ENCODE results near the gene FUOM.
"Not testable (repeated sequence)": the region's sequence is repeated elsewhere in the genome, so short reads cannot be mapped to it uniquely, and the experiment has no call there.

FUOM gene

DNA sequence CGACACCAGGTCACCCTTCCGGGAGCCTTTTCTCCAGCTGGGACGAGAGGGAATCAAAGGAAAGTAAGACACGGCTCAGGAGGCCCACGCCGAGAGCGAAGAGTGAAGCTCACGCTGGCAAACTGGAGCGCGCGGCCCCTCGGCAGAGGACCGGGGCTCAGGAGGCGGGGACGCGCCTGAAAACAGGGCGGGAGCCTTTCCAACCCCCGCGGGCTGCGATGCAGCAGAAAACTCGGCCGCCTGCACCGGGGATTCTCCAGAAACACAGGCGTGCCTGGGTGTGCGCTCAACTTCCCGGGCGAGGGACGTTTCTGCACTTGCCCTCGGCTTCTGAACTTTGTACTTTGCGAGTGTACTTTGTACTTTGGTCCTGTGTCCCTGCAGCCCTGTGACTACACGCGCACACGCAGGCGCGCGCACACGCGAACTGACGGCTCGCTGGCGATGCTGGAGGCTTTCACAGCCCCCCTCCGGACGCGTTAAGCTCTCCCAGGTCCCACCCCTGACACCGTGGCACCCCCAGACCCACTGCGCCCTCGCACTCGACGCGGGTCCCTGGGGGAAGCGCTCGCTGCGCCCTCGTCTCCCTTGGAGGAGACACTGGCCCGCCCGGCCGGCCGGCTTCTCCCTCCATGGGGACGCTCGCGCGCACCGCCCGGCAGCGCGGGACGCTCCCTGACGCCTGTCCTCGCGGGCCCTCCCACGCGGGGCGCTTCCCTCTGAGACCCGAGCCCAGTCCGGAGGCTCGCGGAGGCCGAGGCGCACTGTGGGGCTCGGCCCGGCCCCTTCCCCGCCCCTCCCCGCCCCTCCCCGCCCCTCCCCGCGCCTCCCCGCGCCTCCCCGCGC, 20.7 kb upstream of the FUOM start:
- H3K27ac Mint-ChIP-seq: peak overlapping the region; percentile 55
- H3K4me1 Mint-ChIP-seq: peaks cover 43% of the 10 kb centered on the region
- ATAC-seq: peak; percentile 77
- no peaks in the 10 kb centered on the region for H3K9me3 Mint-ChIP-seq
- H3K36me3 Mint-ChIP-seq: peaks cover 6% of the 10 kb centered on the region
- peak overlapping the region; percentile 78 for H3K4me3 Mint-ChIP-seq
- H3K27me3 Mint-ChIP-seq: no peaks in the 10 kb centered on the region

GRCh38 chr10:133377818-133378250, 20.0 kb upstream of the FUOM start:
- ATAC-seq: no peak
- Mint-ChIP-seq H3K27me3 (no peaks in the 10 kb centered on the region), H3K36me3 (peaks cover 6% of the 10 kb centered on the region), H3K9me3 (no peaks in the 10 kb centered on the region), H3K4me1 (peaks cover 43% of the 10 kb centered on the region), H3K4me3 (peak overlapping the region; percentile 78), H3K27ac (peak overlapping the region; percentile 55)

- Mint-ChIP-seq H3K9me3 (no peaks in the 10 kb centered on the region), H3K4me1 (peaks cover 44% of the 10 kb centered on the region), H3K27ac (no peak overlapping the region), H3K4me3 (peak overlapping the region; percentile 78), H3K36me3 (peaks cover 6% of the 10 kb centered on the region), H3K27me3 (no peaks in the 10 kb centered on the region)
- no peak for ATAC-seq
These were observed 19.4 kb upstream of the FUOM start for GRCh38 chr10:133377025-133377817.

GRCh38 chr10:133376183-133376582, 18.4 kb upstream of the FUOM start:
- not testable (repeated sequence) for H3K4me3 Mint-ChIP-seq, H3K27ac Mint-ChIP-seq, ATAC-seq, H3K27me3 Mint-ChIP-seq, H3K9me3 Mint-ChIP-seq, H3K36me3 Mint-ChIP-seq
- H3K4me1 Mint-ChIP-seq: peaks cover 47% of the 10 kb centered on the region

GRCh38 chr10:133375357-133376115, 17.7 kb upstream of the FUOM start:
- H3K4me3 Mint-ChIP-seq: no peak overlapping the region
- H3K36me3 Mint-ChIP-seq: peaks cover 5% of the 10 kb centered on the region
- H3K9me3 Mint-ChIP-seq: no peaks in the 10 kb centered on the region
- H3K4me1 Mint-ChIP-seq: peaks cover 41% of the 10 kb centered on the region
- ATAC-seq: no peak
- no peaks in the 10 kb centered on the region for H3K27me3 Mint-ChIP-seq
- no peak overlapping the region for H3K27ac Mint-ChIP-seq

- peaks cover 12% of the 10 kb centered on the region for H3K36me3 Mint-ChIP-seq
- H3K9me3 Mint-ChIP-seq: no peaks in the 10 kb centered on the region
- peak within 1 kb of the TSS; percentile 94 for H3K4me3 Mint-ChIP-seq
- peaks cover 31% of the 10 kb centered on the region for H3K4me1 Mint-ChIP-seq
- H3K27me3 Mint-ChIP-seq: no peaks in the 10 kb centered on the region
- ATAC-seq: peak; percentile 97
- peak within 1 kb of the TSS; percentile 94 for H3K27ac Mint-ChIP-seq
These were observed 15.6 kb upstream of the FUOM start, which contains the start of gene ECHS1 for GRCh38 chr10:133373174-133374090. ECHS1 (minus strand) TSS chr10:133373354; CDS start chr10:133373333, 21 bp downstream.

GRCh38 chr10:133372507-133372906, 14.7 kb upstream of the FUOM start:
- peaks cover 18% of the 10 kb centered on the region for H3K36me3 Mint-ChIP-seq
- H3K4me3 Mint-ChIP-seq: peak overlapping the region; percentile 74
- ATAC-seq: peak; percentile 48
- H3K9me3 Mint-ChIP-seq: no peaks in the 10 kb centered on the region
- no peaks in the 10 kb centered on the region for H3K27me3 Mint-ChIP-seq
- H3K27ac Mint-ChIP-seq: peak overlapping the region; percentile 94
- H3K4me1 Mint-ChIP-seq: peaks cover 25% of the 10 kb centered on the region

GRCh38 chr10:133370030-133370786, 12.4 kb upstream of the FUOM start:
- no peak for ATAC-seq
- Mint-ChIP-seq H3K4me1 (peaks cover 19% of the 10 kb centered on the region), H3K4me3 (no peak overlapping the region), H3K27ac (no peak overlapping the region), H3K36me3 (peaks cover 18% of the 10 kb centered on the region), H3K9me3 (no peaks in the 10 kb centered on the region), H3K27me3 (no peaks in the 10 kb centered on the region)

GRCh38 chr10:133368153-133368552, 10.3 kb upstream of the FUOM start:
- H3K4me3 Mint-ChIP-seq: no peak overlapping the region
- peaks cover 12% of the 10 kb centered on the region for H3K4me1 Mint-ChIP-seq
- no peak overlapping the region for H3K27ac Mint-ChIP-seq
- no peak for ATAC-seq
- peaks cover 26% of the 10 kb centered on the region for H3K36me3 Mint-ChIP-seq
- H3K27me3 Mint-ChIP-seq: no peaks in the 10 kb centered on the region
- H3K9me3 Mint-ChIP-seq: no peaks in the 10 kb centered on the region

DNA sequence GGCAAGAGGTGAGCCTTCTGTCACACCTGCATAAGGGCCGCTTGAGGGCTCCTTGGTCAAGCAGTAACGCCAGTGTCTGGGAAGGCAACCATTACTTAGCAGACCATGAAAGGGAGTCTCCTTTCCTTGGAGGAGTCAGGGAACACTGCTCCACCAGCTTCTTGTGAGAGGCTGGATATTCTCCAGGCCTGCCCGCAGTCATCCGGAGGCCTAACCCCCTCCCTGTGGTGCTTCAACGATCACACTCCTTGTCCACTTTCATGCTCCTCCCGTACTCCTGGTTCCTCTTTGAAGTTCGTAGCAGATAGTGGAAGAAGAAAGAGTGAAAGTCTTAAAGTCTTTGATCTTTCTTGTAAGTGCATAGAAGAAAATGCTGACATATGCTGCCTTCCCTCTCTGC, 9.6 kb upstream of the FUOM start:
- H3K4me1 Mint-ChIP-seq: peaks cover 12% of the 10 kb centered on the region
- not testable (repeated sequence) for H3K27me3 Mint-ChIP-seq, H3K27ac Mint-ChIP-seq, ATAC-seq, H3K4me3 Mint-ChIP-seq, H3K9me3 Mint-ChIP-seq
- peaks cover 27% of the 10 kb centered on the region for H3K36me3 Mint-ChIP-seq

DNA sequence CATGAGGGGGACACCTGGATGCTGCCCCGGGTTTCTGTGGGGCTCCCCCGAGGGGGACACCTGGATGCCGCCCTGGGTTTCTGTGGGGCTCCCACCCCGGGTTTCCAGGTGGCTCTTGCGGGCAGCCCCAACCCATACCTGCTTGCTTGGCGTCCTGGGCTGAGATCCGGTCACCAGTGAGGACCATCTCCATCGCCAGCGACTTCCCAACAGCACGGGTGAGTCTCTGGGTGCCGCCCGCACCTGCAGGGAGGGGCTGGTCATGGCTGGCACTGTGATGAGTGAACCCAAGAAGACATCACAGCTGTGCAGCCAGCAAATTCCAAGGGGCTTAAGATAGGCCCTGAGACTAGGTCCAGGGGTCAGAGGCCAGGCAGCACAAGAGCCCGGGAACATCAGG, 8.9 kb upstream of the FUOM start:
- H3K9me3 Mint-ChIP-seq: no peaks in the 10 kb centered on the region
- no peak for ATAC-seq

GRCh38 chr10:133366130-133366478, 8.3 kb upstream of the FUOM start:
- no peak for ATAC-seq
- H3K9me3 Mint-ChIP-seq: no peaks in the 10 kb centered on the region
- H3K27ac Mint-ChIP-seq: no peak overlapping the region
- no peak overlapping the region for H3K4me3 Mint-ChIP-seq
- peaks cover 35% of the 10 kb centered on the region for H3K36me3 Mint-ChIP-seq
- H3K27me3 Mint-ChIP-seq: no peaks in the 10 kb centered on the region
- peaks cover 13% of the 10 kb centered on the region for H3K4me1 Mint-ChIP-seq

More for the DNA sequence above, 8.9 kb upstream of the FUOM start:
- Mint-ChIP-seq H3K27me3 (no peaks in the 10 kb centered on the region), H3K27ac (no peak overlapping the region), H3K4me1 (peaks cover 13% of the 10 kb centered on the region), H3K4me3 (no peak overlapping the region), H3K36me3 (peaks cover 34% of the 10 kb centered on the region)

- H3K4me1 Mint-ChIP-seq: peaks cover 18% of the 10 kb centered on the region
- no peak for ATAC-seq
- H3K27ac Mint-ChIP-seq: no peak overlapping the region
These were observed 7.8 kb upstream of the FUOM start for GRCh38 chr10:133365461-133366129.

More at GRCh38 chr10:133365461-133366129, 7.8 kb upstream of the FUOM start:
- Mint-ChIP-seq H3K9me3 (no peaks in the 10 kb centered on the region), H3K36me3 (peaks cover 31% of the 10 kb centered on the region), H3K4me3 (no peak overlapping the region), H3K27me3 (no peaks in the 10 kb centered on the region)

All from stimulated activated memory B cell treated with anti-CD40 and anti-IgM and Interleukin-4, amounts not matched to agents 10 μg/mL and 1 μg/mL and 100 μg/mL, for 72 hours (primary cell).